GM23338 (cell line): ENCODE measurements around the gene SYNE1. TPM values are rescaled to one million over a fixed set of nuclear protein-coding genes. Genes with fewer than 3 reads are reported as not detected.
"Not testable (repeated sequence)": the region's sequence is repeated elsewhere in the genome, so short reads cannot be mapped to it uniquely, and the experiment has no call there.

Experiments used
- ATAC-seq: fragments of 200-7000 bp; cut with Tn5 transposase; 3 replicates; pipeline ENCODE4 v1.9.1; 2020
- DNase-seq: peaks from one replicate; pipeline ENCODE4 v3.0.0-alpha.2; 2015; ENCODE audit warnings: low spot score
- H2AFZ ChIP-seq: fragments of 200-600 bp; sonication (generic); 2 replicates; pipeline ENCODE4 v1.8.0; 2016; ENCODE audit warnings: antibody characterized with exemption, mild to moderate bottlenecking, moderate library complexity
- H3F3A ChIP-seq: fragments of 200-600 bp; sonication (generic); replicated peaks from 2 replicates; pipeline ENCODE4 v1.8.0; 2017; ENCODE audit warnings: antibody characterized with exemption, mixed run types, low read depth
- H3K27ac ChIP-seq: fragments of 200-600 bp; sonication (generic); 2 replicates; pipeline ENCODE4 v1.6.1; 2016; ENCODE audit warnings: low read depth
- H3K27me3 ChIP-seq: fragments of 200-600 bp; sonication (generic); 2 replicates; pipeline ENCODE4 v1.8.0; 2016; ENCODE audit warnings: mild to moderate bottlenecking, mixed run types, moderate library complexity; ENCODE audit not compliant: insufficient read depth
- H3K36me3 ChIP-seq: fragments of 200-600 bp; sonication (generic); 2 replicates; pipeline ENCODE4 v1.8.0; 2016; ENCODE audit warnings: mild to moderate bottlenecking; ENCODE audit not compliant: insufficient read depth
- H3K4me1 ChIP-seq: fragments of 200-600 bp; sonication (generic); 2 replicates; pipeline ENCODE4 v1.8.0; 2016; ENCODE audit warnings: mild to moderate bottlenecking, moderate library complexity; ENCODE audit not compliant: insufficient read depth
- H3K4me2 ChIP-seq: fragments of 200-600 bp; sonication (generic); 2 replicates; pipeline ENCODE4 v1.7.1; 2017; ENCODE audit warnings: mixed run types
- H3K4me3 ChIP-seq: fragments of 200-600 bp; sonication (generic); 2 replicates; pipeline ENCODE4 v1.6.1; 2016; ENCODE audit warnings: mixed run types
- H3K79me2 ChIP-seq: fragments of 200-600 bp; sonication (generic); replicated peaks from 2 replicates; pipeline ENCODE4 v1.8.0; 2017; ENCODE audit warnings: mild to moderate bottlenecking; ENCODE audit not compliant: insufficient read depth
- H3K9me2 ChIP-seq: fragments of 200-600 bp; sonication (generic); 2 replicates; pipeline ENCODE4 v1.8.0; 2017; ENCODE audit not compliant: insufficient read depth
- H4K20me1 ChIP-seq: fragments of 200-600 bp; sonication (generic); replicated peaks from 2 replicates; pipeline ENCODE4 v1.8.0; 2017; ENCODE audit warnings: mild to moderate bottlenecking; ENCODE audit not compliant: insufficient read depth
- H3K27ac Mint-ChIP-seq: 2 replicates; pipeline ENCODE4 v1.8.0; 2020; ENCODE audit warnings: inconsistent platforms, mild to moderate bottlenecking, moderate library complexity, mixed read lengths
- H3K27me3 Mint-ChIP-seq: 3 replicates; pipeline ENCODE4 v1.8.0; 2022; ENCODE audit warnings: low read depth, mild to moderate bottlenecking, moderate library complexity, mixed read lengths, inconsistent platforms; ENCODE audit not compliant: insufficient read depth, poor library complexity
- H3K36me3 Mint-ChIP-seq: 3 replicates; pipeline ENCODE4 v1.8.0; 2021; ENCODE audit warnings: low read depth, mild to moderate bottlenecking, inconsistent platforms, moderate library complexity, mixed read lengths
- H3K4me1 Mint-ChIP-seq: 3 replicates; pipeline ENCODE4 v1.8.0; 2020; ENCODE audit warnings: mild to moderate bottlenecking, inconsistent platforms, mixed read lengths
- H3K4me3 Mint-ChIP-seq: 3 replicates; pipeline ENCODE4 v1.8.0; 2021; ENCODE audit warnings: moderate library complexity, mild to moderate bottlenecking, inconsistent platforms, mixed read lengths
- H3K9me3 Mint-ChIP-seq: 3 replicates; pipeline ENCODE4 v1.8.0; 2020; ENCODE audit warnings: moderate library complexity, mild to moderate bottlenecking, inconsistent platforms, mixed read lengths
- CREB1 ChIP-seq: fragments of 250-450 bp; sonication (Bioruptor Pico); IDR thresholded peaks from 2 replicates; pipeline ENCODE4 v1.5.0; 2020; ENCODE audit warnings: low read depth, mild to moderate bottlenecking, moderate library complexity
- CTCF ChIP-seq, 2 experiments: fragments of 200-600 bp in 1 of 2; sonication (generic) in 1 of 2; conservative IDR thresholded peaks; 2 replicates each; pipeline versions ENCODE4 v1.5.1 to v1.6.1; 2016 to 2017; ENCODE audit warnings: antibody characterized with exemption in 2 of 2, low read depth in 2 of 2, mild to moderate bottlenecking in 2 of 2, moderate library complexity in 1 of 2
- EZH2 ChIP-seq: fragments of 200-600 bp; sonication (generic); IDR thresholded peaks from one replicate; pipeline ENCODE4 v1.8.0; 2017; ENCODE audit warnings: antibody characterized with exemption, mild to moderate bottlenecking, low read depth; ENCODE audit not compliant: unreplicated experiment
- EZH2phosphoT487 ChIP-seq: fragments of 200-600 bp; sonication (generic); IDR thresholded peaks from one replicate; pipeline ENCODE4 v1.8.1; 2018; ENCODE audit warnings: antibody characterized with exemption; ENCODE audit not compliant: unreplicated experiment
- JUNB ChIP-seq: IDR thresholded peaks from one replicate; pipeline ENCODE4 v1.6.1; 2016; ENCODE audit warnings: antibody characterized with exemption; ENCODE audit not compliant: unreplicated experiment
- REST ChIP-seq: IDR thresholded peaks from one replicate; pipeline ENCODE4 v1.6.1; 2018; ENCODE audit warnings: antibody characterized with exemption; ENCODE audit not compliant: unreplicated experiment
- ZNF114 ChIP-seq: fragments of 250-450 bp; sonication (Bioruptor Pico); IDR thresholded peaks from 2 replicates; pipeline ENCODE4 v1.5.0; 2020; ENCODE audit warnings: mild to moderate bottlenecking, moderate library complexity
- polyA plus RNA-seq: library from polyadenylated mRNA; unstranded; fragments of >200 nt; fragmentation: Nextera tagmentation; extraction: Ambion mirVana; gene quantifications from 2 replicates; pipeline ENCODE4 v1.2.1, GENCODE V29; 2016
- total RNA-seq: library from RNA; depleted of rRNA; stranded (reverse); fragments of >200 nt; shearing (Covaris generic); gene quantifications from 2 replicates; pipeline ENCODE4 v1.2.3, GENCODE V29; 2014

Gene SYNE1
- total and polyA plus RNA-seq, 2 experiments from 2014 or later, result 3.9 to 13.6 TPM

- Histone ChIP-seq H3K4me2 (no peak overlapping the region), H3K36me3 (peaks cover 6% of the 10 kb centered on the region; the same call in 1 of the 2 replicates), H3K9me2 (peaks cover 5% of the 10 kb centered on the region; the same call in 1 of the 2 replicates), H3F3A (no peaks in the 10 kb centered on the region), H4K20me1 (no peaks in the 10 kb centered on the region), H3K27ac (no peak overlapping the region), H2AFZ (no peak overlapping the region), H3K79me2 (no peaks in the 10 kb centered on the region), H3K4me3 (no peak overlapping the region), H3K4me1 (no peaks in the 10 kb centered on the region), H3K27me3 (no peaks in the 10 kb centered on the region)
- Mint-ChIP-seq H3K4me1 (no peaks in the 10 kb centered on the region), H3K9me3 (peaks cover 61% of the 10 kb centered on the region), H3K27ac (no peak overlapping the region), H3K4me3 (no peak overlapping the region), H3K36me3 (peaks cover 20% of the 10 kb centered on the region), H3K27me3 (peaks cover 8% of the 10 kb centered on the region)
- TF ChIP-seq CTCF (conservative IDR thresholded peaks at IDR 0.05; ENCODE audit: low read depth in 2 of 2), result no peak
- no peak for TF ChIP-seq EZH2
- no peak for TF ChIP-seq ZNF114 (CRISPR knock-in tag)
- no peak for TF ChIP-seq JUNB
- no peak for TF ChIP-seq CREB1 (CRISPR knock-in tag)
- no peak for TF ChIP-seq EZH2phosphoT487
- no peak for TF ChIP-seq REST
- no peak for DNase-seq
- no peak for ATAC-seq
These were observed 559.2 kb downstream of the SYNE1 start for GRCh38 chr6:152078001-152078400.

GRCh38 chr6:152076242-152076641 is 560.9 kb downstream of the SYNE1 start:
- not testable (repeated sequence) for ATAC-seq, H3K27me3 ChIP-seq, H3K4me1 Mint-ChIP-seq, H3K4me3 ChIP-seq, H3K27me3 Mint-ChIP-seq, H3K27ac ChIP-seq, H3K9me2 ChIP-seq, H3K4me1 ChIP-seq, H3K4me2 ChIP-seq, DNase-seq, H3K4me3 Mint-ChIP-seq, H3F3A ChIP-seq, H3K27ac Mint-ChIP-seq, H3K79me2 ChIP-seq, H2AFZ ChIP-seq, H4K20me1 ChIP-seq, H3K36me3 ChIP-seq
- peaks cover 49% of the 10 kb centered on the region for H3K9me3 Mint-ChIP-seq
- peaks cover 20% of the 10 kb centered on the region for H3K36me3 Mint-ChIP-seq
